ENCODE data around the gene CGB5. TPM values are rescaled to one million over a fixed set of nuclear protein-coding genes. Genes with fewer than 3 reads are reported as not detected.

The CGB5 gene
- total and polyA plus RNA-seq, 9 of the 15 experiments (the other 6 are each of a cell fraction or from before 2014, with no cell fraction given), result not detected

GRCh38 chr19:49085020-49085867 is 41.6 kb downstream of the CGB5 start, which contains the start of gene SNRNP70 (continued):
- TF ChIP-seq, protein P1, sequence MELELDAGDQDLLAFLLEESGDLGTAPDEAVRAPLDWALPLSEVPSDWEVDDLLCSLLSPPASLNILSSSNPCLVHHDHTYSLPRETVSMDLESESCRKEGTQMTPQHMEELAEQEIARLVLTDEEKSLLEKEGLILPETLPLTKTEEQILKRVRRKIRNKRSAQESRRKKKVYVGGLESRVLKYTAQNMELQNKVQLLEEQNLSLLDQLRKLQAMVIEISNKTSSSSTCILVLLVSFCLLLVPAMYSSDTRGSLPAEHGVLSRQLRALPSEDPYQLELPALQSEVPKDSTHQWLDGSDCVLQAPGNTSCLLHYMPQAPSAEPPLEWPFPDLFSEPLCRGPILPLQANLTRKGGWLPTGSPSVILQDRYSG (tag; conservative IDR thresholded peaks at IDR 0.05; ENCODE audit: low read depth), result 0 out of 2 replicates have a peak, but pooled peaks have one; percentile 60
- TF ChIP-seq ZNF609 (CRISPR knock-in tag; IDR thresholded peaks at IDR 0.05; ENCODE audit: borderline replicate concordance) (peak; percentile 39; the same call in 1 of the 2 replicates), HDAC1 (IDR thresholded peaks at IDR 0.05) (peak in 1 of 2 experiments; percentile 91; a peak in 2 of 4 replicates), NFIC (IDR thresholded peaks at IDR 0.05) (peak; percentile 95), HOXB6 (CRISPR knock-in tag; IDR thresholded peaks at IDR 0.05; ENCODE audit: borderline replicate concordance) (no peak), RUNX1 (IDR thresholded peaks at IDR 0.05; ENCODE audit: low read depth) (0 out of 2 replicates have a peak, but pooled peaks have one; percentile 13), PHB (CRISPR knock-in tag; IDR thresholded peaks at IDR 0.05) (0 out of 2 replicates have a peak, but pooled peaks have one; percentile 28), ETV6 (IDR thresholded peaks at IDR 0.05; ENCODE audit: borderline replicate concordance in 1 of 2, low read depth in 2 of 2, low read length in 1 of 2) (no peak; a peak in 1 of 4 replicates), ETV6 (CRISPR knock-in tag; IDR thresholded peaks at IDR 0.05; ENCODE audit: borderline replicate concordance) (peak; percentile 64; the same call in 1 of the 2 replicates), GTF2E2 (tag; IDR thresholded peaks at IDR 0.05) (peak; percentile 97)
- TF ChIP-seq, protein P2, sequence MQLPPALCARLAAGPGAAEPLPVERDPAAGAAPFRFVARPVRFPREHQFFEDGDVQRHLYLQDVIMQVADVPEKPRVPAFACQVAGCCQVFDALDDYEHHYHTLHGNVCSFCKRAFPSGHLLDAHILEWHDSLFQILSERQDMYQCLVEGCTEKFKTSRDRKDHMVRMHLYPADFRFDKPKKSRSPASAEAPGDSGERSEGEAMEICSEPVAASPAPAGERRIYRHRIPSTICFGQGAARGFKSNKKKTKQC (CRISPR knock-in tag; IDR thresholded peaks at IDR 0.05), result peak; percentile 60; the same call in 1 of the 2 replicates

Measured in K562 (cell line).